Stimulated activated CD8-positive, alpha-beta memory T cell treated with anti-CD3 and anti-CD28 coated beads, Interleukin-12 subunit alpha, Interleukin-12 subunit beta, amount 100 ng/mL, for 24 hours (primary cell): Measurements from ENCODE around the gene LEMD2.

Source experiments
- DNase-seq: peaks from one replicate; pipeline ENCODE4 v3.0.0-alpha.2; 2020; ENCODE audit errors: extremely low read depth

LEMD2 gene

GRCh38 chr6:33756211-33756954 is 32.5 kb downstream of the LEMD2 start:
- DNase-seq, result no peak

DNA sequence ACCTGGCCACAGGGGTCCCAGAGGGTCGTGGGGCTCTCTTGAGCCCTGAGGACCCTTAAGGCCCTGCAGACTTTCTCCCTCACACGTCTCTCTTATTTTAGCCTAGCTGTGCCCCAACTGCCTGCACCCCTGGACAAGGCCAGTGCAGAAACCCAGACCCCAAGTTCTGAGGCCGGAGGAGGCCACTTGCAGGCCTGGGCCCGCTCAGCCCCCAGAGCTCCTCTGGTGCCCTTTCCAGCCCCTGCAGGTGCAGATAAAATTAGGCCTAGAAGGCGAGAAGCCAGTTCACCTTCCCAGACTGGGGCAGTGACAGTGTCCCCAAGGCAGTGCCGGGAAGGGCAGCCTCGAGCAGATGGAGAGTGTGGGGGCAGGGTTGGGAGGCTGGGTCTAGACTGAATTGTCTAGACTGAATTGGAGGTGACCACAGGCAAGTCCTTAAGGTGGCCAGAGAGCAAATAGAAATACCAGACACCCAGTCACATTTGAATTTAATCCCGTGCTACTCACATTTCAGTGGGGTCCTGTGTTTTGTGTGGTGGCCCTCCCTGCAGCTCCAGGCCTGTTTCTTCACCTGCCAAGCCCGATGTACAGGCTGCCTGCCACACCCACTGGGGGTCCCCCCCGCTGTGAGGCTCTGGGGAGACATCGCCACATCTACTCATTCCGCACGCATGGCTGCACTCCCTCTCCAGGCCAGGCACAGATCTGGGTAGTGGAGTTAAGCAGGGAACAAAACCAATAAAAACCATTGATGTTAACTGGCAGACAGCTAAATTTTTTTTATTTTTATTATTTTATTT is 33.7 kb downstream of the LEMD2 start:
- DNase-seq, result no peak

GRCh38 chr6:33754222-33754621 is 34.7 kb downstream of the LEMD2 start:
- DNase-seq, result no peak

DNA sequence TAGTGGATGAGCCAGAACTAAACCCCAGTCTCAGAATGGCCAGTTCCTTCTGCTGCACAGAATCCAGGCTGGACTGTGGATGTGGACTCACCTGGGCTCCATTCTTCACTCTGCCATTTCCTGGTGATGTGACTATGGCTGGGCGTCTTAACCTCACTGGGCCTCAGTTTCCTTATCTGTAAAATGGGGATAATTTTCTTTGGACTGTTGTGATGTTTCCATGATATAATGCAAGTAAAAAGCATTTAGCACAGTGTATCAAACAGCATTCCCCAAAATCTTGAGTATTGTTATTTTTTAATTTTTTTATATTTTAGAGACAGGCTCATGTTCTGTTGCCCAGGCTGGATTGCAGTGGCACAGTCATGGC is 36.3 kb downstream of the LEMD2 start:
- DNase-seq, result no peak

DNA sequence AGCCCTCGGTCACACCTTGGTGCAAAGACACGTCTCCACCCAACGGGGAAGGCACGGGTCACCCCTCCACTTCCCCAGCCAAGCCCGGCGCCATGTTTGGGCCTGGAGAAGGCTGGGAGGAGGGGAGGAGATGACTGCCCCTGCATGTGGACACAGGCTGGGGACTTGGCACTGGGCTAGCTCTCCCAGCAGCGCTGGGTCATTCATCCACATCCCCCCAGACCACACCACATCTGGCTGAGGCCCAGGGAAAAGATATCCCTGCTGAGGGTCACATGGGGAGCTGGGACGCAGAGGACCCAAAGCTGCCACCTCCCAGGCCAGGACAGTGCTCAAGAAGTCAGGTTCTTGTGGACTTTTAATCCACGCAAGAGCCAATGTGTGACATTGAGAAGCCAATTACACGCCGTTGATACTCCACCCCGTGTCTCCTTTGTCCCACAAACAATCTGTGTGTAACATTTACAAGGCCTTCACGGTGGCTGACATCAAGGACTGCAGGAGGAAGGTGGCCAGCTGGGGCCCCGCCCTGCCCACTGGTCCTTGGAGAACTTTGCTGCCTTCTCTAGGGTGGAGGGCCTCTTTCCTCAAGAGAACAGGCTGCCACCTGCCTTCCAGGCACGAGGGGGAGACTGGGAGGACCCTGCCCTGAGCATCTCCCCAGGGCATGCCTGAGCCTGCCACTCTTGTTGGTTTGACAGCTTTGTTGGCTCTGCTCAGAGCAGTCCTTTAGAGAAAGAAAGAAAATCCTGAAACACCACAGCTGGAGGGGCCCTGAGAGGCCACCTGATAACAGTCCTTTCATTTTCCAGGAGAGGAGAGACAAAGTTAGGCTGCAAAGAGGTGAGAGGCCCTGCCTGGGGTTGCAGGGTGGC is 36.9 kb downstream of the LEMD2 start:
- DNase-seq, result no peak

DNA sequence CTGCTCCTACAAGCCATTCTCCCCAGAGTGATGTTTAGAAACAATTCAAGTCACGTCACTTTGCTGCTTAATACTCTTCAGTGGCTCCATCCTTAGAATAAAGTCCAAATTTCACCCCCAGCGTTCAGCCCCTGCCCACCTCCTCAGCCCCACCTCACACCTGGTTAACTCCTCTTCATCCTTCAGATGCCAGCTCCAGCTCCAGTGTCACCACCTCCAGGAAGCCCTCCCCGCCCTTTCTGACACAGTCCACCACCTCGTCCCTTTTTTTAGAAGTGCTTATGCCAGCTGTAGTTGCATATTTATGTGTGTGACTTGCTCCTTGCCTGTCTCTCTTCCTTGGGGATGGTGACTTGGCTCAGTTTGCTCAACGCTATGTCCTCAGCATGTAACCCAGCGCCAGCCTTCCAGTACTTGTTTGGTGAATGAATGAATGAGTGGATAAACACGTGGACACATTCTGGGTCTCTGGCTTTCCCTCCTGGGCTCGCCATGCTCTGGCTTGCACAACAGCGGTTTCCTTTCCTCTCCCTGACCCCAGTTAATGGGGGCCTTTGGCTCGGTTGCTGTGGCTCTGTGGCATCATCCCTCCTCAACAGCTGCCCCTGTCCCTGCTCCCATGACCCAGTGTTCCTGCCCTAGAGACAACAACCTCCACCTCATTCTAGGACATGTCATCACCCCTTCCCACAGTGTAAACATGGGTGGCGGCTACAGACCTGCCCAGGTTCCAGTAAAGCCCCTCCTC is 38.5 kb downstream of the LEMD2 start:
- DNase-seq, result no peak

DNA sequence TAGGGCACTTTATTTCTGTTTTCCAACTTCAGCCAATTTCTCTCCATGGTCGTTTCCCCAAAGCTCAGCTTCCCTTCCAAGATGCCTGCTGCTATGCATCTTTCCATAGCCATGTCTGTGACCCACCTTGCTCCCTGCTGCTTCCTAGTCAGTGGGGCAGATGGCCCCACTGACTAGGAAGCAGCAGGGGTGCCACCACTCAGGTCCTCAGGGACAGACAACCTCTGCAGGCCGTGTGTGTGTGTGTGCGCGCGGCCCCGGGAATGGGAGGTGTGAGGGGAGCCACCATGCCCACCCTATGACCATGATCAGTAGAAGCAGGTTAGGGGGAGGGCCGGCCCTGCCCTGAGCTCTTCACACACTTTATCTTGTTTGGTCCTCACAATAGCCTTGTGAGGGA is 39.5 kb downstream of the LEMD2 start:
- DNase-seq, result no peak

GRCh38 chr6:33748841-33749240 is 40.1 kb downstream of the LEMD2 start:
- DNase-seq, result no peak

GRCh38 chr6:33747823-33748222 is 41.1 kb downstream of the LEMD2 start:
- DNase-seq, result no peak

GRCh38 chr6:33746651-33747100 is 42.3 kb downstream of the LEMD2 start, which contains the start of gene IP6K3:
TSS of gene IP6K3 (minus strand) at chr6:33746905. CDS start at chr6:33735476, 11,429 bp downstream.
- no peak for DNase-seq

GRCh38 chr6:33746036-33746600 is 42.8 kb downstream of the LEMD2 start:
- no peak for DNase-seq

DNA sequence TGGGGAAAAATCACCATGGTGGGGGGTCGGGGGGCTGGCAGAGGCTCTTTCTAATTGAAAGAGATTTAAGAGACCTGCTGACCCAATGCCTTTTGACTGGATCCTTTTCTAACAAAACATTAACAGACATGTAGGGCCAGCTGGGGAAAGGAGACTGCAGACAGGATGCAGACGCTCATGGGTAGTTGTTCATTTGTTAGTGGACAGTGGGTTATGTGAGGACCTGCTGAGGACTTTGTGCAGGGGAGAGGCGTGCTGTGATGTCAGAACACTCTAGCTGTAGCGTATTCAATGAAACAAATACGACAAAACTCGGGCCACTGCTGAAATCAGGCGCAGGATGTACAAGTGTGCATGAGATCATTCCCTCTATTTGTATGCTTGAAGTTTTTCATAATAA is 43.4 kb downstream of the LEMD2 start:
- DNase-seq, result no peak

GRCh38 chr6:33744895-33745546 is 43.9 kb downstream of the LEMD2 start:
- DNase-seq, result no peak

- peak; percentile 37 for DNase-seq
Observed at GRCh38 chr6:33744001-33744848, 44.7 kb downstream of the LEMD2 start.

DNA sequence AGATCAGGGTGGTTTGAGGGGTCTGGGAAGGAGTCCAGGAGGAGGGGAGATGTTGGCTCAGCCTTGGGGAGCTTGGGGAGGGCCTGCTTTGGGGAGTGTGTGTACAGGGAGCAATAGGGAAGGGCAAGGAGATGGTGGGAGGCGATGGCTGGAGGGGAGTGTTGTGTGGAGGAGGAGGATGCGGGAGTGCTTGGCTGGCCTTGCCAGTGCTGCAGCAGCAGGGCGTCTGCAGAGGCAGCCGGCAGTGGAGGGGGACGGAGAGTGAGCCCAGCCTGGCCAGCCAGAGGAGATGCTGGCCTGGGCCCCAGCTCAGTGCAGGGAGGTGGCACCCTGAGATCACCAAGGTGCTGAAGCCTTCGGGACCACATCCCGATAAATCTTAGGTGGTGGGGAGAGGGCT is 46.1 kb downstream of the LEMD2 start:
- no peak for DNase-seq

DNA sequence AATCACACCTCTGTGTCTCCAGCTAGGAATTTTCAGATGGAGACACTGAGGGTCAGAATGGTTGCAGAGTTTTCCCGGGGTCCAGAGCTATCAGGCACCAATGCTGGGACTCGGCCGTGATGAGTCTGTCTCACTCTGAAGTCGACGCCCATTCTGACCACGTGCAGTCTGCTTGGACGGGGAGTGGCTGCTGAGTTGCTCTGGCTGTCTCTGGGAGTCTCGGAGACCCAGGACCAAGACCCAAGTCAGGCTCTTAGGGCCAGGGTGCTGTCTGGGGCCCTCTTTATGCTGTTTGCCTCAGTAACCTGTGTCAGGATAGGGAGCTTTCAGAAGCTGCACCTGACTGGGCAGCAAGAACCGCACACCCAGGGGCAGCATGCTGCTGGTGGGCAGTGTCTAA is 46.8 kb downstream of the LEMD2 start:
- no peak for DNase-seq

DNA sequence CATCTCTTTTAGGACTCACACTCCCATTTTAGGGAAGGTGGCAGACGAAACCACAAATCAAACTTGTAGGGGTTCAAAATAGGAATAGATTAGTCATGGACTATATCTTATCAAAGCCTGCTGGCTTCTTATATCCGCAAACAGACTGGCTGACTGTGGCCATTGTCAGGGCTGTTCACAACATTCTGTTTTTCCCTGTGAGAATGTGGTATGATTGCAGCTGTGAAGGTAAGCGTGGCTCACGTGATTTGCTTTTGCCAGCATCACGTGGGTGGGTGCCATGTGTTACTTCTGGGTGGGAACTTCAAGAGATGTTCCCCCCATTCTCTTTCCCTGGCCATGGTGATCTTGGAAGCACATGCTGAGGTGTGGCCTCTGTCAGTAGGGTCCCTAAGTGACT is 48.1 kb downstream of the LEMD2 start:
- no peak for DNase-seq

DNA sequence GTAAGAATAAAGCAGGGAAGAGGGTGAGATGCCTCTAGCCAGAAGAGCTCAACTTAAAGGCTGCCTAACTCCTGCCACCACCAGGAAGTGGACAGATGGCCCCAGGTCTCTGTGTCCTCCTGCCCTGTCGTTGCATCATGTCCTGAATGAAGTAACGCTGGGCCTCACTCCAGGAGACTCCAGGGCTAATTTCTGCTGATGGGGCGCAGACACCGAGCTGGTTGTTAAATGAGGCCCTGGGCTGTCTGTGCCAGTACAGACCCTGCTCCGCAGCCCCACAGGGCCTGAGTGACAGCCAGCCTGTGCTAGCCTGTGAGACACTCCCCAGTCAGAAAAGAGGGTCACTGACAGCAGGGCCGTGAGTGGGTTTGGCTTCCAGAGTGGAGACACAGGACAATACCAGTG is 48.7 kb downstream of the LEMD2 start:
- no peak for DNase-seq

- no peak for DNase-seq
Observed at GRCh38 chr6:33739571-33739970, 49.4 kb downstream of the LEMD2 start.

GRCh38 chr6:33738879-33739278 is 50.1 kb downstream of the LEMD2 start:
- DNase-seq, result no peak
